Stimulated activated CD8-positive, alpha-beta memory T cell treated with anti-CD3 and anti-CD28 coated beads, Interleukin-15, amount 100 ng/mL, for 4 hours (primary cell): ENCODE data around the gene EIF4B.

Experiments used
- DNase-seq, 2 donors: peaks; one replicate each; pipeline ENCODE4 v3.0.0-alpha.2; 2020; ENCODE audit warnings: low read depth in 2 of 2

EIF4B gene

DNA sequence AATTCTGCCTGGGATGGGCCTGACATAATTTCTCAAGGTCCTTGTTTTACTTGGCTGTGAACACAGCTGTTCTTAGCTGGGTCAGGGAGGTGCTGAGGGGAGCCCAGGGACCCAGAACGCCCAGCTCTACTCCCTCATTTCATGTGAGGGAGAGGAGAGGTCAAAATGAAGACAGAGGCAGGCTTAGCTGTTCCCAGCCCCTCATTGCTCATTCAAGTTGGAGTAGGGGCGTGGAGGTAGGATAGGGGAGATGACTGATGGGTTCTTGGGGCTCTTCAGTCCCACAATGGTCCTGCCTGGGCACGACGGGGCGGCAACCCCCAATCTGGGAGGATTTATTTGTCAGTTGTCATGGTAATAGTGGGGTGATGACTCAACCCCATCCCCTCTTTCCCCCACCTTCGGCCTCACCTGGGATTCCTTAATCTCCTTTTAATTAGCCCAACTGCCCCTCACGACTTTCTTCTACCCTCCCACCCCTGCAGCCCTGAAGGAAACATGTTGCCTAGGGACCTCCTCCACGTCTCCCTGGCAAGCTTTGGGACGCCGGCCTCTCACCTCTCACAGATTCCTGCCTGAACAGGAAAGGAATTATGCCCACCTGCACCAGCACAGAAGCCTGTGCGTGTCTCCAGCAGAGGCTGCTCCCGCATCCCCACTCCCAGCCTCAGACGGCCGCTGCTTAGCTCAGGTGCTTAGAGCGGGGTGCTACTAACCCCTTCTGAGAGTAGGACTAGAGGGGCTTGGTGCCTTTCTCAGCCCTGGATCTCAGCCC is 62.7 kb downstream of the EIF4B start:
- no peak for DNase-seq

DNA sequence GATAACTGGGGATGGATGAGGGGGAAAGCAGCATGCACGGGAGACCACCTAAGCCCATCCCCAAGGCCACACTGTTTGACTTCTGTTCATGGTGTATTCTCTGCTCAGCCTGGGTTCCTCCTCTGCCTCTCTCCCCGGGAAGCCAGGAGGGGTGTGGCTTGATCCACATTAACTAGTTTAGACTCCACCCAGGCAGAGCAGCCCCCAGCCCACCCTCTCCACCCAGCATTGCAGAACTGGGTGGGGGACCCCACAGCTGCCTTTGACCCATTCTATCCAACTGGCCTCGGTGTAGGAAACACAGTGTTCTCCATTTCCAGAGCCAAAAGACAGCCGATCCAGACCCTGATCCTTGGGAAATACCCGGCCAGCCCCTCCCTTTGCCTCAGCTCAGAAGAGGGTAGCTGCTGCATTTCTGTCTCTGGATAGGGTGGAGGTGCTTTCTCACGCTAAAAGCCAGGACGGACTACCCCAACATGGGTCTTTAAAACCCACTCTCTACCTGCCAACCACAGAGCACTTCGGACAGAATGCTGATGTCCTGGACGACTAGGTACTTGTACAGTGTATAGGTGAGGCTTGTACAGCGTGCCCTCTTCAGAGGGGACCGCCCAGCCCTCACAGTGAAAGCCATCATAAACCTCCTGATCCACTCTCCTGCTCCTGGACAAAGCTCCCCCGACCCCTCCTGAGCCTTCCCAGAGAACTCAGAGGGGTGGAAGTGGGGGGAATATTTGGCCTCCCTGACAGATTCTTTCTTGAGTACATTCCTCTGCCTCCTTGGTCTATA is 63.6 kb downstream of the EIF4B start:
- DNase-seq: no peak

DNA sequence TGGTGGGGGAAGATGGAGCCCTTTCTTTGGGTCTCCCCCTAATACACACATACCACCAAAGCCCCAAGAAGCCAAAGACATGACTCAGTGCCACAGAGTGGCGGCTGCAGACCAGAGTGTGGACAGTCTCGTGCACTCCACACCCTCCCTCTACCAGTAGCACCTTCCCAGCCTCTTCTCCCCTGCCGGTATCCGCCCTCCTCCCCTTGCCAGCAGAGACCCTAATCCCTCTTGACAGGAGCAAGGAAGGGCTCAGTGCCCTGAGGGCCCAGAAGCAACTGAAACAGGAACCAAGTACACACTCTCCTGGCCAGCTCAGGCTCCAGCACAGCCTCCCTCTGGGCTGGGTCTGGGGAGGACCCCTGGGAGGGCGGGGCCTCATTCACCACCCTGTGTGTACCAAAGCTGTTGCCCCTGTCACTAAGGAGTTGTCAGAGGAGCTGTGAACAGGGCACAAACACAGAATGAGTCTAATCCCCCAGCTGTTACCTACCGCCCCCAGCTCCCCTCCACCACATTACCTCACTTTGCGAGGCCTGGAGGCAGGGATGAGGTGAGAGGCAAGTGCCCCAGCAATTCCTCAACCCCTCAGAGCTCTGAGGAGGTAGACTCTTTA is 64.7 kb downstream of the EIF4B start:
- DNase-seq: no peak

DNA sequence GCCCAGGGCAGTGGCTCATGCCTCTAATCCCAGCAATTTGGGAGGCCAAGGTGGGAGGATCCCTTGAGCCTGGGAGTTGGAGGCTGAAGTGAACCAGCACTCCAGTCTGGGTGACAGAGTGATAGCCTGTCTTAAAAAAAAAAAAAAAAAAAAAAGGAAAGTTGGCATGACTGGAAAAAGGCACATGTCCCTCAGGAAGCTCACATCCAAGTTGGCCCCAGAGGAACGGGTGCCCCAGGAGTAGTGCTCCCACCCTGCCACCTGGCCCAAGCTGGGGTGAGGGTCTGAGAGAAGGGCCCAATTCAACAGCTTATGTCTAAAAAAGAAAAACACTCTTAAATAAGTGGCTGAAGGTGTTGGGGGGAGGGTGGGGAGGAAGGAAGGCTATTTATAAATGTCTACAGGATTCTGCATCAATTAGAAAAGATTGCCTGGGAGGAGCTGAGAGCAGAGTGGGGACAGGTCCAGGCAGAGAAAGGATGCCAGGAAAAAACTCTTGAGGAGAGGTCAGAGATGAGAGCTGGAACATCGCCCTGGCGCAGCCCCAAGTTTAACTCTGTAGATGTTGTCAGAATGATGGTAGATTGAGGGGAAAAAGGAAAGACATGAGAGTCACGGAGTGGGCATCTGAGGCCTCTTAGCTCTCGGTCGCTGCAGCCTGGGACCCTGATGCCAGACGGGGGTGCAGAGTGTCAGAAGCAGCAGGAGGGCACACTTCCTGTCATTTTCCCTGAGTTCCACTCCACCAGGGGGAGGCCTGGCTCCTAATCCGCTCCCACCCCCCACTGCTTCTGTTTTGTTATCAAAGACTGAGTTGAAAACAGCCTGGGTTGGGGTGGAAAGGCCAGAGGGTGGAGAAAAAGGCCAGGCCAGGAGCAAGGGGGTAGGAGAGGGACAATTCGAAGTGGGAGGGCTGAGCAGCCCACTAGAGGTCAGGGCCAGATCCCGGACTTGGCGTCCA is 65.6 kb downstream of the EIF4B start:
- no peak for DNase-seq

DNA sequence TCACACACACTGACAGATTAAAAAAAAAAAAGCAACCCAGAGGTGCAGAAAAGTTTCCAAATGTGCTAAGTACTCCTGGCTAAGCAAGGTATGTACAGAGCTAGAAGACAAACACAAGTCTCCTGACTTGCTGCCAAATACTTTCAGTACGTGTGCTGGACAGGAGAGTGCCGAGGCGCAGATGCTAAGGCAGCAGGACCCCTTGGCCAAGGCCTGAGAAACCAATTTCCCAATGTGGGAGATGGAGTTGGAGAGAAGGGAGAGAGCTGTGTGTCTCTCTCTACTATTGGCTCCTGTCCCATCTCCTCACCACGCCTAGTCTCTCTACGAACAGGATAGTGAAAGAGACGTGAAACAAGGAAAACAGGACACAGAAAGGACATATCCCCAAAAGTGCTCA is 67.6 kb downstream of the EIF4B start:
- no peak for DNase-seq

DNA sequence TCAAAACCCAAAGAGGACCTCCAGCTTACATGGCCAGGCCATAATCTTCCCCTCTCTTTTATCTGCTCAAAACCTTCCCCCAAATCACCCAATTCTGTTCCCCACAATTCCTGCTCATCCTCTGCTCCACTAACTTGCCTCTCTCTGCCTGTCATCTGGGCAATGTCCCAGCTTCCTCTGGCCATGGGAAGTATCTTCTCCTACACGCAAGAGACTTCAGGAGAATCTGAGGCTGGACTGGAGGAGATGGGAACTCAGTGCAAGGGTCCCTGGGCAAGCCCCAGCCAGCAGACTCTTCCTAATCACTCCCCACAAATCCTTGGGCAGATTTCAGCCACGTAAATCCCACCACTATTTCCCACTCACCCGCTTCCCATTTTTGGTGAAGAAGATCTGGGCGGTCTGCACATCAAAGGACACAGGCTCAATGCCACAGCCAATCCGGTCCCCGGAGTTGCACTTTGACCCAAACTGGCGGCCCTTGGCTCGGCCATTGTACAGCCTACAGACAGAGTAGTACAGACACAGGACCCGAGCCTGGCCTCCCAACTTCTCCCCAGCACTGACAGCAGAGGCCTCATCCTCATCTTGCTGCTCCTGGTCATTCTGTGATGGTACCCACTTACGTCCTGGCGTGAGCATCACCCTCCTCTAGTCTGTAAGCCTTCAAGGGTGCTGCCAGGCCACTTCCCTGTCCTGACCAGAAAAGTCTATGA is 68.2 kb downstream of the EIF4B start:
- no peak for DNase-seq

DNA sequence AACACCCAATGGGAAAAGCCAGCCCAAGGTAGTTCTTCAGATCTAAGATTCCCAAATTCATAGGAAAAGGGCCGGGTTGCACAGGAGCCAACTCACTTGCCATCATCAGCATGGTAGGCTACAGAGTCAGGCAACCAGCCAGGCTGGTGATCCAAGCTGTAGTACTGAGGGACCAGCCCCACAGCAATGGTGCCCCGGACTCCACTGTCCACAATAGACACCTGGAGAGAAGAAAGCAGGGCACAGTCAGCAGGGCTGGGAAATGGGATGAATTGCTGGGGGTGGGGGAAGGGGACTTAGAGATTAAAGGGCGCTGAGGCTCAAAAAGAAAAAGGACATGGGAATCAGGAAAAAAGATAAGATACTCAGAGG is 68.7 kb downstream of the EIF4B start:
- no peak for DNase-seq

DNA sequence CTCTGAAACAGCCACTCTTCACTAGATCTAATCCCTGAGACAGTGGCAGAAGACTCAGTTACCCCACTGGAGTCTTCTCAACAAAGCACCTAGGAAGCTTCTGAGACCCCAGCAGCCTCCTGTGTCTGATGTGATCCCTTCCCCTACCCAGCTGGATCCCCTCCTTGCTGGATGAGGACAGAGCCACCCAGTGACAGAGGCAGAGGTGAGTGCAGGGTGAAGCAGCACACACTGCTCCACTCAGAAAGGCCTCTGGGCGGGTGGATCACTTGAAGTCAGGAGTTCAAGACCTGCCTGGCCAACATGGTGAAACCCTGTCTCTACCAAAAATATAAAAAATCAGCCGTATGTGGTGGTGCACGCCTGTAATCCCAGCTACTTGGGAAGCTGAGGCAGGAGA is 70.2 kb downstream of the EIF4B start:
- no peak for DNase-seq

DNA sequence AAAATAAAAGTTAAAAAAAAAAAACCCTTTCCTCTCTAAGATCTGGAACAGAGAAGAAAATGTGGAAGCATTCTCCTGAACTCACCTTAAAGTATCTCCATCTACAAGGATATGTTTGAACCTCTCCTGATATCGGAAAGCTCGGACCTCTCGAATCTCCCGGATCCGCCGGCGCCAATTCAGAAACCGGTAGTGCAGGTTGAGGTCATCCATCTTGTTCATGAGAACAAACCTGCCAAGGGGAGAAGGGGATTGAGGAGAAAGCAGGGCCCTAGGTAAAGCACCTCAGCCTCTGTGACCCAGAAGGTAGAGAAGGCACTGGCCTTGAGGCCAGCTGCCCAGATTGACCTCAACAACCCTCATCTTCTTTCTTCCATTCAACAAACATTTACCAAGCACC is 70.8 kb downstream of the EIF4B start:
- no peak for DNase-seq

DNA sequence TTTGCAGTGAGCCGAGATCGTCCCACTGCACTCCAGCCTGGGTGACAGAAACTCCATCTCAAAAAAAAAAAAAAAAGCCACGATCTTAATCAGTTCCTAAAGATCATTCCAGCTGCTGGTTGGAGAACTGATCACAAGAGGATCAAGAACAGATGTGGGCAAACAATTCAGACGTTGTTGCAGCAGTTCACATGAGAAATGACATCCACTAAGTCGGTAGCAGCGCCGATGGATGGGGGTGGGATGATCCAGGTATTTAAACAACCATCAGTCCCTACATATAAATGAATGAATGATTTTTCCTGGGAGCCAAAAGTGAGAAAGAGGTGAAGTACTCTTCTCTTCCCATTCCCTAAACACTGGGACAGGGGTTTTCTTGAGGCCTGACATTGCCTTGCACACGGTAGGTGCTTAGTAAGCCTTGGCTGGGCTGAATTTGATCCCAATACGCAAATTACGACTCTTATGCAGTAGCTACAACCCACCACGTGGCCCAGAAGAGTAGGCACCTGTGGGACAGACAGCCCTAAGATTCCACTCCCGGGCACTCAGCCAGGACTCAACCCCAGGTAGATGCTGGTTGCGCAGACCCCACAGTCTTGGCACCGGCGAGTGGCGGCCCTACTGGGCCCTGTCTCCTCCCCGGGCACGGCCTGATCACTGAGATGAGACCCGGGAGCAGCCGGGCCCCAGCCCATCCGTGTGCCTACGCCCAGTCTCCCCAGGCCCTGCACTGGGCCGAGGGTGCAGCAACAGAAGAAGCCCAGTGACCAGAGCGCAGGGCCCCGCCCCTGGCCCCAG is 72.4 kb downstream of the EIF4B start:
- DNase-seq: no peak

DNA sequence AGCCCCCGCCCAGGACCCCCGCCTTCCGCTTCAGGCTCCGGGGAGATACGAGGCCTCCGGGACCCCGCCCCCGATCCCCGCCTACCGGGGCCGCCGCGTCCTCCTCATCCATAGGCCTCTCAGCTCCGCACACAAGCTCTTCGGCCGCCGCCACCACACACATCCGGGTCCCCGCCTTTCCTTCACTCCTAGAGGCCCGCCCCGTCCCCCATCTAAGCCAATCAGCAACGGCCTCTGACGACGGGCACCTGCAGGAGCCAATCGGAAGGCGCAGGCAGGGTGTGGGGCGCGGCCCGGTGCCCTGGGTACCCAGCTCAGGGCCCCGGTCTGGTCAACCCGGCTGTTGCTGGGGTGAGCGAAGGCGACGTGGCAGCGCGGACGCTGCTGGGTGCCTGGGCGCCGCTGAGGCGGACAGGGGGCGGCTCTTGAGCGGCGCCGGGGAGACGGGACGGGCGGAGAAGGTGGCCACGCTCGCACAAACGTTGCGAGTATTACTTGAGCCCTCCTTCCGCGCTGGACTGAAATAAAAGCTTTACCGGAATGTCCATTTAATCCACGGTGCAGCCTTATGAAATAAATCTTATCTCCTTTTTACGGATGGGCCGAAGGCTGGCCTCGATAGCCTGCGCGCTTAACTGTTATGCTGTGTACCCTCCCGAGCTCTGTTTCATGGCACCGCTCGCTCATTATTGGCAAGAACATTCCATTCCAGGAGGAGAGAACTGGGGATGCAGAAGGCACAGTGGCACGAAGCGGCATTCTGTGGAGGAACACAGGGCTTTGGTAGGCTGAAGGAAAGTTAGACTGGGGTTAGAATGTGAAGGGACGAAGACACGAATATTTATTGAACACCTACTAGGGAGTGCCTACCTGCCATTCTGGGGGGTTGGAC is 73.2 kb downstream of the EIF4B start, which contains the start of gene SPRYD3:
Gene SPRYD3, minus strand, starts transcription at position 165 of the 892 bp plus-strand sequence. Its CDS starts 57 bp downstream, at position 108.
- peak; percentile 87 to 90 for DNase-seq

DNA sequence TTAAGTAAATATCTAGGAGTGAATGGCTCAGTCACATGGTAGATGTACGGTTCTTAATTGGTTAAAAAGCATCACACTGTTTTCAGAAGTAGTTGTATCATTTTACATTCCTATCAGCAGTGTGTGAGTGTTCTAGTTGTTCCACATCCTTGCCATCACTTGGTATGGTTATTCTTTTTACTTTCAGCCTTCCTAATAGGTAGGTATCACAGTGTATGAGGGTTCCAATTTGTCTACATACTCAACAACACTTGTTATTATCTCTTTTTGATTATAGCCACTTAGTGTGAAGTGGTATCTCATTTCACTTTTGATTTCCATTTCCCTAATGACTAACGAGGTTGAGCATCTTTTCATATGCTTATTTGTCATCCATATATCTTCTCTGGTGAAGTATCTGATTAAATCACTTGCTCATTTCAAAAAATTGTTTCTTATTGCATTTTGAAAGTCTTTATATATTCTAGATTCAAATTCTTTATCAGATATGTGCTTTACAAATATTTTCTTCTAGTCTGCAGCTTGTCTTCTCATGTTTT is 76.5 kb downstream of the EIF4B start:
- no peak for DNase-seq

DNA sequence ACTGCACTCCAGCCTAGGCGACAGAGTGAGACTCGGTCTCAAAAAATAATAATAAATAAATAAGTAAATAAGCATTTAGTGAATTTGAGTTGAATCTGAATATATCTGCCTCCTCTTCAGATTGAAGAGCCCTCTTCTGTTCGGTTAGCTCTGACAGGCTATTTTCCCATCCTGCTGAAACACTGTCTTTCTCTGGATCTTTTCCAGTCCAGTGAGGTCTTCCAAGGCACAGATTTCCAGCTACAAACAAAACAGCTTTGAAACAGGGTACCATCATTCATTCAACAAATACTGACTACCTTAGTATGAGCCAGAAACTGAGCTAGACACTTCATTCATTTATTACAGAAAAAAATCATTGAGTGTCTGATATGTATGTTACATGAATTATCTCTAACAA is 80.1 kb downstream of the EIF4B start:
- no peak for DNase-seq

DNA sequence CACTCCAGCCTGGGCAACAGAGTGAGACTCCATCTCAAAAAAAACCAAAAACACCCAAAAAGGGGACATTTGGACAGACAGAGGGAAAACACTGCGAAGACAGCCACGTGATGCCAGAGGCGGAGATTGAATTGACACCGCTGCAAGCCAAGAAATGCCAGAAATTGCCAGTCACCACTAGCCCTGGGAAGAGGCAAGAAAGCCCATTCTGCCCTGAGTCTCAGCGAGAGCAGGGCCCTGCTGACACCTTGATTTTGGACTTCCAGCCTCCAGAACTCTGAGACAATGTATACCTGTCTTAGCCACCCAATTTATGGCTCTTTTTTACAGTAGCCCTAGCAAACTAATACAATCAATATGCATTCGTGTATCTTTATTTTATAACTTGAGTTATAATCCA is 83.8 kb downstream of the EIF4B start:
- no peak for DNase-seq

DNA sequence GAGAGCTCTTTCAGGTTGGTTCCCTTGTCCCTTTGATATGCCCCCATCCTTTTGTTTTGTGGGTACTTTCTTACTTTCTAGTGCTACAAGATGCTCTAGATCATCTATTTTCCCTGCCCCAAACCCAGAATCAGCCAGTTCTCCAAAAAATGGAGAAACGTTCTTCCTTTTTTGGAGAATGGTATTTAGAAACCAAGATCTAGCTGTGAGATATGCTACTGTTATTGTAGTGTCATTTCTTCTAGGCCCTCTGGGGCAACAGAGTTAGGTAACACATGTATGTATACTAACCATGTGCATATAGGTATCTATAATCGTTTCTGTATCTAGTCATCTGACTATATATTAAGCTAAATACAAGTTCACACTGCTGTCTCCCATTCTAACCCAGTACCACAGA is 84.3 kb downstream of the EIF4B start:
- no peak for DNase-seq

DNA sequence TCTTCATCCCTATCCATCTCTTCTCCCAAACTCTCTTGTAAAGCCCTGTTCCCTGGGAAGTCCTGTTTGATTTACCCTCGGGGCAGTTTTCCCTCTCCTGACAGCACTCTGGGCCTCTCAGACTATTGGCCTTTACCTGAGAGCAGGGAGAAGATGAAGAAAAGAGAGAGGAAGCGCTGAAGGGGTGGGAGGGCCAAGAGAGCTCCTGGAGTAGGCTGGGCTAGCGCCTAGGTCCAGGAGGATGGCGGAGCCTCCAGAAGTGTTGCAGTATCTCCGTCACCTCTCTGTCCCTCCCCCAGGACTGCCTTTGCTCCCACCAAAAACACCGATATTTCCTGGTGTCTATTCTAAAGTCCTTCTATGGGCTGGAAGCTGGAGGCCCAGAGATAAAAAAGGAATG is 85.5 kb downstream of the EIF4B start:
- DNase-seq: no peak
